Measurements from ENCODE around the gene PDE1A.

GRCh38 chr2:182228741-182229140 lies 198.1 kb downstream of the PDE1A start:
- no peak for TF ChIP-seq CTCF (conservative IDR thresholded peaks at IDR 0.05; ENCODE audit: low read depth, low read length)
- no peak for TF ChIP-seq RFX5 (IDR thresholded peaks at IDR 0.05; ENCODE audit: low read depth, low read length)
- no peak for TF ChIP-seq MAFK (IDR thresholded peaks at IDR 0.05; ENCODE audit: low read depth, low read length)
